GM12878 (cell line): ENCODE measurements around the gene LCLAT1. TPM values are rescaled to one million over a fixed set of nuclear protein-coding genes. Genes with fewer than 3 reads are reported as not detected.

ENCODE experiments used
- ATAC-seq: fragments of 200-7000 bp; cut with Tn5 transposase; 3 replicates; pipeline ENCODE4 v1.9.1; 2020; ENCODE audit warnings: mild to moderate bottlenecking, moderate library complexity
- BruUV-seq: library from RNA; stranded (reverse); fragments of 400-500 nt; replicated peaks from 2 replicates; lab custom pipeline; 2021; lab: Mats Ljungman, UMichigan
- CTCF ChIA-PET: fragments of 300-600 bp; sonication (Branson Sonifier 250); formaldehyde crosslinking; extraction: SDS; loops from one replicate; lab custom pipeline; 2021; ENCODE audit warnings: inconsistent platforms; lab: Yijun Ruan, JAX
- POLR2A ChIA-PET: fragments of 350-600 bp; formaldehyde crosslinking; extraction: SDS; loops from one replicate; lab custom pipeline; 2021; ENCODE audit warnings: inconsistent platforms; lab: Charles Lee
- RAD21 ChIA-PET: fragments of 300-600 bp; sonication (Branson Sonifier 250); formaldehyde crosslinking; loops from one replicate; lab custom pipeline; 2023; ENCODE audit warnings: antibody characterized with exemption; ENCODE audit not compliant: unreplicated experiment; lab: Charles Lee
- SMC1A ChIA-PET: fragments of 300-600 bp; sonication (Branson Sonifier 250); formaldehyde crosslinking; loops from one replicate; lab custom pipeline; 2023; ENCODE audit not compliant: unreplicated experiment, uncharacterized antibody; lab: Charles Lee
- DNase-seq: peaks from one replicate; pipeline ENCODE4 v3.0.0-alpha.2; 2011; ENCODE audit warnings: low read depth, low spot score
- FAIRE-seq: peaks from 3 replicates; lab custom pipeline; 2011; peaks lifted over from hg19 to GRCh38; lab: Jason Lieb, UNC
- H2AFZ ChIP-seq: 2 replicates; pipeline ENCODE4 v1.6.0; 2011; ENCODE audit warnings: low read depth, low read length, control low read depth; ENCODE audit not compliant: control insufficient read depth
- H3K27ac ChIP-seq: 2 replicates; pipeline ENCODE4 v1.5.1; 2011; ENCODE audit warnings: control low read depth; ENCODE audit not compliant: control insufficient read depth, insufficient read depth
- H3K27me3 ChIP-seq, 2 experiments: replicated peaks in 1 of 2; 2 replicates each; pipeline versions ENCODE4 v1.6.0 to v1.6.1; 2011; ENCODE audit warnings: low read length in 1 of 2; ENCODE audit not compliant: control insufficient read depth in 2 of 2, insufficient read depth in 2 of 2
- H3K36me3 ChIP-seq, 2 experiments: 2 replicates each; pipeline ENCODE4 v1.5.1; 2011; ENCODE audit warnings: low read length in 1 of 2; ENCODE audit not compliant: control insufficient read depth in 2 of 2, insufficient read depth in 2 of 2
- H3K4me1 ChIP-seq: 2 replicates; pipeline ENCODE4 v1.6.1; 2011; ENCODE audit warnings: mild to moderate bottlenecking, low read length, moderate library complexity, mixed read lengths; ENCODE audit not compliant: control insufficient read depth, insufficient read depth
- H3K4me2 ChIP-seq: 2 replicates; pipeline ENCODE4 v1.6.0; 2011; ENCODE audit warnings: control low read depth; ENCODE audit not compliant: control insufficient read depth, insufficient read depth
- H3K4me3 ChIP-seq: fragments of 200-600 bp; sonication (generic); 2 replicates; pipeline ENCODE4 v1.5.1; 2016
- H3K79me2 ChIP-seq: 2 replicates; pipeline ENCODE4 v1.6.0; 2011; ENCODE audit warnings: low read length; ENCODE audit not compliant: control insufficient read depth, insufficient read depth
- H3K9ac ChIP-seq: 2 replicates; pipeline ENCODE4 v1.8.0; 2011; ENCODE audit warnings: low read length, control low read depth, mixed read lengths; ENCODE audit not compliant: control insufficient read depth, insufficient read depth
- H3K9me3 ChIP-seq: replicated peaks from 3 replicates; pipeline ENCODE4 v1.5.1; 2011; ENCODE audit warnings: mild to moderate bottlenecking, low read length; ENCODE audit not compliant: control insufficient read depth, insufficient read depth
- H4K20me1 ChIP-seq: 2 replicates; pipeline ENCODE4 v1.6.0; 2011; ENCODE audit not compliant: control insufficient read depth, insufficient read depth
- CBX3 ChIP-seq: fragments of 200-600 bp; sonication (generic); IDR thresholded peaks from 2 replicates; pipeline ENCODE4 v1.6.1; 2016; ENCODE audit warnings: low read depth, borderline replicate concordance
- EGR1 ChIP-seq, 2 experiments: IDR thresholded peaks; 1 replicate in 1 of 2; 2 replicates in 1 of 2; pipeline ENCODE4 v1.6.1; 2011 to 2012; ENCODE audit warnings: low read depth in 2 of 2, low read length in 2 of 2, borderline replicate concordance in 1 of 2, mild to moderate bottlenecking in 1 of 2, moderate library complexity in 1 of 2
- HDAC2 ChIP-seq: fragments of 200-600 bp; sonication (generic); IDR thresholded peaks from 2 replicates; pipeline ENCODE4 v1.6.1; 2017
- KAT2A ChIP-seq: conservative IDR thresholded peaks from 2 replicates; pipeline ENCODE4 v1.6.1; 2011; ENCODE audit warnings: low read depth, low read length; ENCODE audit not compliant: control insufficient read depth
- POLR2AphosphoS2 ChIP-seq: IDR thresholded peaks from 2 replicates; pipeline ENCODE4 v1.6.1; 2011; ENCODE audit warnings: low read depth, mild to moderate bottlenecking, low read length, improper control_type of control experiment, moderate library complexity
- RB1 ChIP-seq: fragments of 450-650 bp; formaldehyde crosslinking; IDR thresholded peaks from 2 replicates; pipeline ENCODE4 v1.6.1; 2017; ENCODE audit warnings: mild to moderate bottlenecking, borderline replicate concordance
- RFX5 ChIP-seq: IDR thresholded peaks from 2 replicates; pipeline ENCODE4 v1.6.1; 2011; ENCODE audit warnings: low read depth, low read length, improper control_type of control experiment
- SMC3 ChIP-seq: IDR thresholded peaks from 2 replicates; pipeline ENCODE4 v1.6.1; 2011; ENCODE audit warnings: low read length, improper control_type of control experiment, borderline replicate concordance
- SPI1 ChIP-seq: IDR thresholded peaks from 2 replicates; pipeline ENCODE4 v1.6.1; 2011; ENCODE audit warnings: low read depth, mild to moderate bottlenecking, low read length, moderate library complexity, borderline replicate concordance; ENCODE audit not compliant: insufficient read depth
- STAT3 ChIP-seq: IDR thresholded peaks from 2 replicates; pipeline ENCODE4 v1.6.1; 2011; ENCODE audit warnings: low read depth, low read length, improper control_type of control experiment
- YBX1 ChIP-seq: fragments of 450-650 bp; IDR thresholded peaks from 2 replicates; pipeline ENCODE4 v1.6.1; 2016; ENCODE audit warnings: antibody characterized with exemption
- ZNF217 ChIP-seq: fragments of 450-650 bp; IDR thresholded peaks from 2 replicates; pipeline ENCODE4 v1.6.1; 2017; ENCODE audit warnings: antibody characterized with exemption, mild to moderate bottlenecking
- ZNF592 ChIP-seq: fragments of 450-650 bp; IDR thresholded peaks from 2 replicates; pipeline ENCODE4 v1.6.1; 2017; ENCODE audit warnings: mild to moderate bottlenecking, moderate library complexity
- whole genome bisulfite sequencing: methylation state at CpG from one replicate; pipeline ENCODE4 v1.1.6; 2016; ENCODE audit warnings: low lambda C conversion rate; ENCODE audit not compliant: insufficient replicate concordance, insufficient coverage; ENCODE audit errors: missing lambda C conversion rate; 5-methylcytosine and 5-hydroxymethylcytosine counted together
- in situ Hi-C: fragments of 300-500 bp; cut with MboI; formaldehyde crosslinking; loops from 9 replicates; pipeline ENCODE4 v1.14.3; 2018; ENCODE audit warnings: mixed read lengths
- intact Hi-C: fragments of 100-400 bp; cut with micrococcal nuclease; formaldehyde crosslinking; loops from one replicate; pipeline ENCODE4 v1.14.2; 2022; ENCODE audit not compliant: unreplicated experiment
- polyA plus RNA-seq, 11 experiments: library from polyadenylated mRNA; depleted of rRNA in 4 of 11; unstranded in 6 of 11; stranded (reverse) in 5 of 11; fragments of >200 nt; fragmentation: Nextera tagmentation in 4 of 11; fragmentation: Illumina TruSeq in 1 of 11; extraction: Ambion mirVana in 4 of 11; extraction: Trizol in 1 of 11; gene quantifications; 1 replicate in 1 of 11; 2 replicates in 10 of 11; pipeline versions ENCODE4 v1.2.1 to v1.2.3, GENCODE V29; 2011 to 2016; ENCODE audit warnings: inconsistent platforms in 2 of 11, missing spikeins in 2 of 11, low read depth in 1 of 11
- total RNA-seq, 4 experiments: library from RNA; depleted of rRNA in 3 of 4; stranded (reverse); fragments of >200 nt in 3 of 4; fragmentation: Illumina TruSeq in 1 of 4; extraction: Trizol in 1 of 4; gene quantifications; 2 replicates each; pipeline versions ENCODE4 v1.2.1 to v1.2.3, GENCODE V29; 2013 to 2021

The LCLAT1 gene
- total and polyA plus RNA-seq, 10 of the 15 experiments (the other 5 are each of a cell fraction or from before 2014, with no cell fraction given) = 8.1 to 33.0 (median 15.9) TPM

- no peak for DNase-seq
- in situ Hi-C loops = no loop called here
- no peaks in the 10 kb centered on the region for H3K79me2 ChIP-seq
- H4K20me1 ChIP-seq = no peaks in the 10 kb centered on the region
- H3K9me3 ChIP-seq = peaks cover 4% of the 10 kb centered on the region; the same call in 2 of the 3 replicates
- no peak for ATAC-seq
- no TSS peak for BruUV-seq
- H3K4me3 ChIP-seq = no peak overlapping the region
- no peaks in the 10 kb centered on the region for H3K27me3 ChIP-seq
- H3K4me2 ChIP-seq = no peak overlapping the region
- H2AFZ ChIP-seq = no peak overlapping the region
- CTCF ChIA-PET = interaction anchor here (0.7 to 1.5 kb wide), 3 partner anchors 11 to 509 kb away, joined by 3 to 4 read pairs (median 3); no protein-coding TSS in a partner anchor
- 23% methylated on average over 4 of the region's 4 CpGs for WGBS
- POLR2A ChIA-PET = no interaction called here
- no peak overlapping the region for H3K9ac ChIP-seq
- H3K4me1 ChIP-seq = no peaks in the 10 kb centered on the region
- SMC1A ChIA-PET = interaction anchor here (1.0 kb wide), 1 partner anchor 20 kb away, joined by 3 read pairs; no protein-coding TSS in a partner anchor
- peak; percentile 62 for FAIRE-seq
- RAD21 ChIA-PET = interaction anchor here (1.0 to 1.2 kb wide), 2 partner anchors 9 to 18 kb away, joined by 3 to 6 read pairs; no protein-coding TSS in a partner anchor
- intact Hi-C loops = loop anchor here (1.0 kb wide), 1 partner anchor 37 kb away; no protein-coding TSS in a partner anchor
- TF ChIP-seq SPI1 (peak; percentile 56; the same call in 1 of the 2 replicates), CBX3 (no peak)
- no peaks in the 10 kb centered on the region for H3K36me3 ChIP-seq
- no peak overlapping the region for H3K27ac ChIP-seq
Observed at GRCh38 chr2:30673127-30673526, 226.1 kb downstream of the LCLAT1 start.

- Histone ChIP-seq H3K4me3 (no peak overlapping the region), H3K27ac (no peak overlapping the region), H3K79me2 (no peaks in the 10 kb centered on the region), H3K4me1 (no peaks in the 10 kb centered on the region), H3K9me3 (no peaks in the 10 kb centered on the region; the same call in 2 of the 3 replicates), H3K27me3 (no peaks in the 10 kb centered on the region), H3K36me3 (no peaks in the 10 kb centered on the region), H3K9ac (no peak overlapping the region), H2AFZ (no peak overlapping the region), H4K20me1 (no peaks in the 10 kb centered on the region), H3K4me2 (no peak overlapping the region)
- ChIA-PET SMC1A (no interaction called here), POLR2A (no interaction called here), RAD21 (no interaction called here), CTCF (interaction anchor here (0.6 to 0.7 kb wide), 2 partner anchors 15 to 35 kb away, joined by 3 to 4 read pairs; no protein-coding TSS in a partner anchor)
- FAIRE-seq = no peak
- BruUV-seq = no TSS peak
- intact Hi-C loops = no loop called here
- in situ Hi-C loops = no loop called here
- WGBS = 75% methylated on average over 2 of the region's 2 CpGs
- DNase-seq = no peak
- no peak for ATAC-seq
- TF ChIP-seq POLR2AphosphoS2 (no peak), RB1 (no peak), RFX5 (no peak), SMC3 (no peak), ZNF217 (no peak), STAT3 (no peak), KAT2A (no peak), YBX1 (no peak), ZNF592 (no peak), HDAC2 (no peak), EGR1 (IDR thresholded peaks at IDR 0.05; ENCODE audit: borderline replicate concordance in 1 of 2, low read depth in 2 of 2, low read length in 2 of 2) (no peak)
Observed at GRCh38 chr2:30675758-30676157, 228.7 kb downstream of the LCLAT1 start.
